Esophagus squamous epithelium (tissue), 4 donors: ENCODE results near the gene KAZN.

Experiments
- POLR2A ChIP-seq, 4 donors: fragments of 450-650 bp; IDR thresholded peaks; one replicate each; pipeline ENCODE4 v1.6.1; 2017; ENCODE audit warnings: antibody characterized with exemption in 4 of 4, mild to moderate bottlenecking in 4 of 4, moderate library complexity in 3 of 4
- TF ChIP-seq, protein P1 (sequence below), 6 experiments: fragments of 450-650 bp in 4 of 6; fragments of 200-600 bp in 2 of 6; sonication (generic) in 2 of 6; IDR thresholded peaks; one replicate each; pipeline ENCODE4 v1.5.1; 2016 to 2019; ENCODE audit warnings: antibody characterized with exemption in 6 of 6, mild to moderate bottlenecking in 4 of 6, moderate library complexity in 4 of 6

DNA sequence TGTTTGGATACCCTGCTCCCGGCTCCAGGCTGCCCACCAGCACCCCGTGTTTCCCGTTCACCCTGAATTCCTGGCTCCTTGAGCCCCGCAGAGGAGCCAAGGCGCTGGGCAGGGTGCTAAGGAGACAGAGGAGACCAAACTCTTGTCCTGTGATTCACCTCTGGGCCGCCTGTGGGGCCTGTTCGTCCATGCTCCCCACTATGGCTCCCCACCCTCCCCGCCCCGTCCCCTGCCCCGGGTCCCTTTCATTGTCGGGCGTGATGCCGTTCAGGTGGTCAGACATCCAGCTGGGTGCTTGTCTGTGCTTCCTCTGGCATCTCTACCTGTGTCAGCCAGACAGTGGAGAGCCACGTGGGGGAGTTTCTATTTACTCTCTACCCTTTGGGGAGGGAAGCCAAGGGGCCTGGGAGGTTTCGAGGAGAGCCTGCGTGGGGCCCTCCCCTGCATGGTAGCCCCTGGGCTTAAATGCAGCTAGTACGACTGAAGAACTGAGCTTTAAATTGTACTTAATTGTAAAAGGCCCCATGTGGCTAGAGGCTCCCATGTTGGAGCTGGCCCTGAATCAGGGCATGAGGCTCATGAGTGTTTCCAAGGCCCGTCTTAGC, 333.7 kb downstream of the KAZN start:
- TF ChIP-seq POLR2A (IDR thresholded peaks at IDR 0.05): no peak
- TF ChIP-seq, protein P1, sequence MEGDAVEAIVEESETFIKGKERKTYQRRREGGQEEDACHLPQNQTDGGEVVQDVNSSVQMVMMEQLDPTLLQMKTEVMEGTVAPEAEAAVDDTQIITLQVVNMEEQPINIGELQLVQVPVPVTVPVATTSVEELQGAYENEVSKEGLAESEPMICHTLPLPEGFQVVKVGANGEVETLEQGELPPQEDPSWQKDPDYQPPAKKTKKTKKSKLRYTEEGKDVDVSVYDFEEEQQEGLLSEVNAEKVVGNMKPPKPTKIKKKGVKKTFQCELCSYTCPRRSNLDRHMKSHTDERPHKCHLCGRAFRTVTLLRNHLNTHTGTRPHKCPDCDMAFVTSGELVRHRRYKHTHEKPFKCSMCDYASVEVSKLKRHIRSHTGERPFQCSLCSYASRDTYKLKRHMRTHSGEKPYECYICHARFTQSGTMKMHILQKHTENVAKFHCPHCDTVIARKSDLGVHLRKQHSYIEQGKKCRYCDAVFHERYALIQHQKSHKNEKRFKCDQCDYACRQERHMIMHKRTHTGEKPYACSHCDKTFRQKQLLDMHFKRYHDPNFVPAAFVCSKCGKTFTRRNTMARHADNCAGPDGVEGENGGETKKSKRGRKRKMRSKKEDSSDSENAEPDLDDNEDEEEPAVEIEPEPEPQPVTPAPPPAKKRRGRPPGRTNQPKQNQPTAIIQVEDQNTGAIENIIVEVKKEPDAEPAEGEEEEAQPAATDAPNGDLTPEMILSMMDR (IDR thresholded peaks at IDR 0.05): no peak
